ENCODE data around the gene HSDL2.

The HSDL2 gene

DNA sequence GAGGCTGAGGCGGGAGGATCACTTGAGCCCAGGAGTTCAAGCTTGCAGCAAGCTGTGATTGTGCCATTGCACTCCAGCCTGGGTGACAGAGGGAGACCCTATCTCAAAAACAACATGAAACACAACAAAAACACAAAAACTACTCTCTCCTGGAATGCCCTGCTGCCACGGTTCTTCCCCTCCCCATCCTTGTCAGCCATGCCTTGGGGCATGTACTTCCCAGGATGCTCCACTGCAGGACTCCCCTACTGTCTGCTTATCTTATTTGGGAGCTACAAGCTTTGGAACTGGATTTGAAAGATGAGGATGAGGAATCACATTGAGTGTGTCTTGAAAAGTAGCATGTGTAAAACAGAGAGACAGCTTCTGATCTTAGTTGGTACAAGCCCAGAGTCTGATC lies 66.6 kb downstream of the HSDL2 start:
- no peak for DNase-seq (ENCODE audit: low spot score)

DNA sequence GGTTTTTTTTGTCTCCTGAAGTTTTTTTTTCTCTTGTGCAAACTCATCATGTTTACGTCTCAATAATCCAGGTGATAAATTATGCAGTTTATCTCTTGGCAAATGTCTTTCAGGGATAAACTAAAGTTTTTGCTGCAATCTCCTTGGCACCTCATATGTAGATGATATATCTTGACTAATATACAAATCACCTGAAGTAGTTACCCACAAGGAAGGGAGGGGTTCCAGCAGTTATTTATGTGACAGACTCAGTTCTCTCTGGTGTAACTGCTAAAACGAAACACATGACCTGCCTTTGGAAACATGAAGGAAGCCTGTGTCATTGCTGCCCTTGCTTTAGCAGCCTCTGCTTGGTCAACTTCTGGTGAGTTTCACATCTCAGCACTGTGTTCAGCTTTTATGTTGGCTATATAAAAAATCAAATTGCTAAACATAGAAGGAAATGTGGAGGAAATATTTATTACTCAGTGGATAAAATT lies 67.4 kb downstream of the HSDL2 start:
- DNase-seq (ENCODE audit: low spot score) = no peak

DNA sequence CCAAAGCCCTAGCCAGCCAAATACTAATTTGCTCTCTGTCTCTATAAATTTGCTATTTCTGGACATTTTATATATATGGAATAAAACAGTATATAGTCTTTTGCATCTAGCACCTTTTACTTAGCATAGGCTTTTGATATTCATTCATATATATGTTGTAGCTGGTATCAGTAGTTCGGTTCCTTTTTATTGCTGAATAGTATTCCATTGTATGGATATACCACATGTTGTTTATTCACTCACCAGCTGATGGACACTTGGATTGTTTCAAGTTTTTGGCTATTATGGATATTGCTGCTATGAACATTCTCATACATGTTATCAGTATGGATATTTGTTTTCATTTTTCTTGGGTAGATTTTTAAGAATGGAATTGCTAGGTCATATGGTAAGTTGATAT lies 82.9 kb downstream of the HSDL2 start:
- DNase-seq (ENCODE audit: low spot score) = no peak

DNA sequence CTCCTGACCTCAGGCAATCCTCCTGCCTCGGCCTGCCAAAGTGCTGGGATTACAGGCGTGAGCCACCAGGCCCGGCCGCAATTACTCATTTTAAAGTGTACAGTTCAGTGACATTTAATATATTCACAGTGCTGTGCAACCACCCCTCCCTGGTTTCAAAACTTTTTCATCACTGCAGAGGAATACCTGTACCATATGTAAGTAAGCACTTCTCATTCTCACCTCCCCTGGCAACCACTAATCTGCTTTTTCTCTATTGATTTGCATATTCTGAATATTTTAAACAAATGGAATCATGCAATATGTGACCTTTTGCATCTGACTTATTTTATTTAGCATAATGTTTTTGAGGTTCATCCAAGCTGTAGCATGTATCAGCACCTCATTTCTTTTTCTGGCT lies 85.4 kb downstream of the HSDL2 start:
- DNase-seq (ENCODE audit: low spot score) = no peak

DNA sequence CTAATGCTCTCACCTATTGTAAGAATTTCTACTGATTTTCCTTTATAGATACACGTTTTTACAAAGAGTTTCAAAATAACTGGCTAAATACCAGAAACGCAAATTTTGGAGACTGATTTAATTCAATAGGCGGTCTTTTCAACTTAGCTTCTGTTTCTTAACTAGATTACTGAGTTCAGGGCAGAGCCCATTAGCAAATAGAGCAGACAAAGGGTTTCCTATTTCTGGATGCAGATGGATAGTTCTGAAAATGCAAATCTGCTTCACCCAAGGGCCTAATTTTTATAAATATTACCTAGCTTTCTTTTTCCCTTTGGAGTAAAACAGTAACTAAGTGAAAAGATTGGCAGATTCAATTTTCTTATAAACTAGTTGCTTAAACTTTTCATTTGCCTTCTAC lies 93.1 kb downstream of the HSDL2 start:
- DNase-seq (ENCODE audit: low spot score) = no peak

DNA sequence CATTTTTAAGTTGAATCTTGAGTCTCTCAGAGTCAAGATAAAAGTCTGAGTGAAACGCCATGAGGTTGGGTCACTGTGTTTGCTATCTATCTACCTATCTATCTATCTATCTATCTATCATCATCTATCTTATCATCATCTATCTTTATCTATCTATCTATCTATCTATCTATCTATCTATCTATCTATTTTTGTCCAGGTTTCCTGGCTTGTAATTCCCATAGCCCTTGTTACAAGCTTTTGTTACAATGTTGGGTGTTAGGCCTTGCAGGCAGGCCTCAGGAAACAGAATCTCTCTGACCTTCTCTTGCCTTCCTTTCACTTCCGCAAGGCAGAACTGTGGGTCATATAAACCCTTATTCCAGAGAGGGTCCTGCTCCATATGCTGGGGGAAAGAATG lies 94.1 kb downstream of the HSDL2 start:
- DNase-seq (ENCODE audit: low spot score) = no peak

DNA sequence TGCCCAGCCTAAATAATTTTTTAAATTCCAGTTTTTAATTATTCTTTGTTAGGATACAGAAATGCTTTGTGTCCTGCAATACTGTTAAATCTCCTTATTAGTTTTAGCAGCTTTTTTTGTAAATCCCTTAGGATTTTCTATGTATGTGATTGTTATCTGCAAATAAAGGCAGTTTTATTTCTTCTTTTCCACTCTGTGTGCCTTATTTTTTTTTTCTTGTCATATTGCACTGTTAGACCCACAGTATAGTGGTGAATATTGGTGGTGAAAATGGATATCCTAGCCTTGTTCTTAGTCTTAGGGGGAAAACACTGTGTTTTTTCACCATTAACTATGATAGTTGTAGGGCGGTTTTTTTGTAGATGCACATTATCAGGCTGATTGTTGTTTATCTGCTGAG lies 95.4 kb downstream of the HSDL2 start:
- no peak for DNase-seq (ENCODE audit: low spot score)

DNA sequence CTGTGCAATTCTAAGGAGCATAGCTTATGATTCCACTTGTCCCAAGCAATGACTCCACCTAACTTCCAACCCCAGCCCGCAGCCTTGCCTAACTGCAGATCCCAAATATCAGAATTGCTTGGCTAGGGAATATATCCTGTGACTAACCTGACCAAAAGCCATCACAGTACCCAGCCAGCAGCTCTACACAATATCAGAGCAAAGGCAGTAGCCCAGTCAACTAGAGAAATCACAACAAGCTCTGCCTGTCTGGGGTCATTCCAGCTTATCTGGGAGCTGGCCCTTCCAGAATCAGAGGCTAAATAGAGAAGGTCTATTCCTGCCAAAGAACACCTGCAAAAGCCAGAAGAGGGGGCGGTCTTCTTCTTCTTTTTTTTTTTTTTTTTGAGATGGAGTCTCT lies 97.4 kb downstream of the HSDL2 start:
- no peak for DNase-seq (ENCODE audit: low spot score)

DNA sequence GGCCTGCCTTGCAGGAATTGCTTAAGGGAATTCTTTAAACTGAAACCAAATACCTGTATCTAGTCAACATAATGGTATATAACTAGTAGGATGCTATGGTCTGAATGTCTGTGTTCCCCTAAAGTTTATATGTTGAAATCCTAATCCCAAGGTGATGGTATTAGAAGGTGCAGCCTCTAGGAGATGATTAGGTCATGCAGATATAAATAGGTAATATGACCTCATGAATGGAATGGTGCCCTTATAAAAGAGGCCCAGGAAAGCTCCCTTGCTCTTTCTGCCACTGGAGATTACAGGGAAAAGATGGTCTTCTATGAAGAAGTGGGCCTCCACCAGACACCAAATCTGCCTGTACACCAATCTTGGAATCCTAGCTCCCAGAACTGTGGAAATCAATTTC lies 99.3 kb downstream of the HSDL2 start:
- DNase-seq (ENCODE audit: low spot score) = no peak

DNA sequence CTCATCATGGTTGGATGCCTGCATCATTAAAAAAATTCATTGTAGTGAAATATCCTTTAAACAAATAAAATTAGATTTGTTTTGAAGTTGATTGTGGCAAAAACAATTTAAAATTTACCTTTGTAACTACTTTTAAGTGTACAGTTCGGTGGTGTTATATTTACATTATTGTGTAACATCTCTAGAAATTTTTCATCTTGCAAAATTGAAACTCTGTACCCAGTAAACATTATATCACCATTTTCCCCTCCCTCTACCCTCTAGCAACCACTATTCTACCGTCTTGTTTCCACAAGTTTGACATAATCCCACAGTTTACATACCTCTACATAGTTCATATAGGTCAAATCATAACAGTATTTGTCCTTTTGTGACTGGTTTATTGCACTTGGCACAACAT lies 104.7 kb downstream of the HSDL2 start:
- no peak for DNase-seq (ENCODE audit: low spot score)

DNA sequence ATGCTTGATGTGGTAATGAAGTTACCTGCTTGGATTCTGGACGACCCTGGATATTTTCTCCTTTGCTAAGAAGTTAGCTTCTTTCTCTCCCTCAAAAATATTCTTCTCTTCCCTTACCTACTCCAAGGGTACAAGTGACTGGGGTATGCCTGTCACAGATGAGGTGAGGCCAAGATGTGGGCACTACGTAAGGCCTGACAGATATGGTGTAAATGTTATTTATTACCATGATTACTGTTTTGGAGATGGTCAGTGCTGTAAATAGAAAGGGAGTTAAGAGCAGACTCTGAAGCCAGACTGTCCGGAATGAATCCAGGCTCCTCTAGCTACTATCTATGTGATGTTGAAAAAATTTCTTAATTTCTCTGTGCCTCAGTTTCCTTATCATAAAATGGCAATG lies 105.7 kb downstream of the HSDL2 start:
- no peak for DNase-seq (ENCODE audit: low spot score)

DNA sequence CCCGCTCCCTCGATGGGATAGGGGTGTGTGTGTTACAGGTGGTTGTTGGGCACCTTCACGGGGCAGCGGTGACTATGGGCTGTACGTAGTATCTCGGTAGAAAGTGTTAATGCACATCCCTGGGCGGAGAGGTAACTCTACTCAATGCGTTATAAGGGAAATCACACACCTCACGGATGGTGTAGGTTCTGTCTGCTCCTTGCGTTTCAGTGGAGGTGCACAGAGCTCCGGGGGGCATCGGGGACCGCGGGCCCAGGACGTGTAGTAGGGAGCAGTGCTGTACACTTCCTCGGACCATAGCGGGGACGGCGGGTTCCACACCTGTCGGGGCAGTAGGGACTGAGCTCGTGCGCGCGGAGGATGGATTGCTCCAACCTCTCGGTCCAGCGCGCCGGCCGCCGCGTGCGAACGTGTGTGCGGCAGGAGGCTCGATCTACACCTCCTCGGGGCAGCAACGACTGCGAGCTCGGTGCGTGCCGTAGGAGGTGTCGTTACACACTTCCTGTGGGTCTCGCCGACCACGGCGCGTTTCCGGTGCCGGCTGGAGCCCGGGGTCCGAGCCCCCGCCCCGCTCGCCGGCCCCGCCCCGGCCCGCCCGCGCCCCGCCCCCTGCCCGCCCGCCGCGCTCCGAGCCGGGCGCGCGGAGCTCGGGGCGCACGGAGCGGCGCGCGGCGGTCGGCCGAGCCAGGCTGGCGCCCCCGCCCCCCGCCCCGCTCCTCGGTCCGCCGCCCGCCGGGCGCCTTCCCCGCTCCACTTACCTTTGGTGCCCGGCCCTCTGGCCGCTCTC lies 106.5 kb downstream of the HSDL2 start, which contains the start of gene KIAA1958:
TSS of gene KIAA1958 (plus strand) at position 607 of the 787 bp plus-strand sequence. CDS start 87,254 bp downstream, outside the sequence.
- peak; percentile 82 for DNase-seq (ENCODE audit: low spot score)

DNA sequence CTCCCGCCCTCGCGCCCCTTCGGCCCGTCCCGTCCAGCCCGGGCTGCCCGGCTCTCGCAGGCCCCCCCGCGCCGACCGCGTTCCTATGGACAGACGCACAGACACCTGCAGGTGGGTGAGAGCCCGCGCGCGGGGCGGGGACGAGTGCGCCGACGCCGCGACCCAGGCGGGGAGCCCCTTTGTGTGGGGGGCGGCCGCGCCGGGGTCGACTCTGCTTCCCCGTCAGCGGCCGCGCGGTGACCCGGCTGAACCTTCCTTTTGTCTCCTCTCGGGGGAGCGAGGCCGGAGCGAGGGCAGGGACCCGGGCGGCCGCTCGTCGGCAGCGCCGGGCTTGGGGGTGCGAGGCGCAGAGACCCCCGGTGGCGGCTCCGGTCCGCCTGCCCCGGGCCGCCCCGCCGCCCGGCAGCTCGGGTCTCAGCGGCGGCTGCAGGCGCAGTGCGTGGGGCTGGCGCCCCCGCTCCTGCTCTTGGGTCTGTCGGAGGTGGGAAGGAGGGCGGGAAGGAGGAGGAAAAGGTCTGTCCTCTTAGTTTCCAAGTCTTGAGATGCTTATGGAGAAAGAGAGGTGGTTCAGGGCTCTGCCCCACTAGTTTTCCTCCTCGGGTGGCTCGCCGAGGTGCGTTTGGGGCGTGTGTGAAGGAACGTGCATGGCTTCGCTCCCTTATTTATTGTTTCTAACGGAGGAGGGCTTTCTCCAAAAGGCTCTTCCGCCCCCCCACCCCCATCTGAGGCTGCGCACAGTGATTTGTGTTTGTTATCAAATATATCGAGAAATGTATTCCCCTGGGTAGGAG lies 107.3 kb downstream of the HSDL2 start:
- peak; percentile 83 for DNase-seq (ENCODE audit: low spot score)

DNA sequence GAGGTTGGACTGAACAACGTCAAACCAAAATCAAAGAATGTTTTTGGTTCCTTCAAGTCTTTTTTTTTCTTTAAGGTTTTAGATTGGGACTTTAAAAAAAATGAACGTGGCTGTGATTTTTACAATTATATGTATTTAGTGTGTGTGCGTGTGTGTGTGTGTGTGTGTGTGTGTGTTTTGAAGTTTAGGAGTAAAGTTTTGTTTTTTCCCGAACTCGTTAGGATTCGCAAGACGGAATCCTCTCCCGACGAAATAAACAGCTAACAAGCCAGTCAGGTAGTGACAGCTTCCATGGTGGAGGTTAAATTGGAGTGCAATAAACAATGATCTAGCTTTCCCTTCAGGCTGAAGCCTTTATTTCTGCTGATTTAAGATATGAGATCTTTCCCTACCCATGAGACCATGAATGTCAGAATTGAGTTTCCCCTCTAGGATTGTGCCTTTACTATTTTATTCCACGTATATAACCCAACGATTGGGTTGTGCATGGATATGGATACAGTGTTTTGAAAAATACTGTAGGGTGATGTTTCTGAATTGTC lies 108.0 kb downstream of the HSDL2 start:
- no peak for DNase-seq (ENCODE audit: low spot score)

DNA sequence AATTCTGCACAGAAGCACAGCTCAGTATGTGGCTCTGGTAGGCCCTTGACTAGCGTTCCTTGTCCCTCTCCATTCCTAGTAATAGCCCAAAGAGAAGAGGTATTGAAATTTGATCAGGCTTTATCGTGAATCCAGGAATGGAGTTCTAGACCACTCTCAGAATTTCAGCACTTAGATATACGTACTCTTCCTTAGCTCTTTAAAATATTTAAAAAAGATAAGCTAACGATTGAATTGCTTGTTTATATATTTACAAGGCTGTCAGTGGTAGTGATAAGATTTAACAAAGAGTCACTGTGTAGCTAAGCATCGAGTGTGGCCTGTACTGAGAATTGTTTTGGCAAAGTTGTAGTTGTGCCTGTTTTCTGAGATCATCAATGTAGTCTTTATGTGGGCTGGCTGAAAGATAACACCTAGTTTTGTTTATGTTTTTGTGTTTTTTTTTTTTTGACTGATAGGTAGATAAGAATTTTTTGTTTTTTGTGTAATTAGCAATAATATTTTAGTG lies 109.2 kb downstream of the HSDL2 start:
- no peak for DNase-seq (ENCODE audit: low spot score)

DNA sequence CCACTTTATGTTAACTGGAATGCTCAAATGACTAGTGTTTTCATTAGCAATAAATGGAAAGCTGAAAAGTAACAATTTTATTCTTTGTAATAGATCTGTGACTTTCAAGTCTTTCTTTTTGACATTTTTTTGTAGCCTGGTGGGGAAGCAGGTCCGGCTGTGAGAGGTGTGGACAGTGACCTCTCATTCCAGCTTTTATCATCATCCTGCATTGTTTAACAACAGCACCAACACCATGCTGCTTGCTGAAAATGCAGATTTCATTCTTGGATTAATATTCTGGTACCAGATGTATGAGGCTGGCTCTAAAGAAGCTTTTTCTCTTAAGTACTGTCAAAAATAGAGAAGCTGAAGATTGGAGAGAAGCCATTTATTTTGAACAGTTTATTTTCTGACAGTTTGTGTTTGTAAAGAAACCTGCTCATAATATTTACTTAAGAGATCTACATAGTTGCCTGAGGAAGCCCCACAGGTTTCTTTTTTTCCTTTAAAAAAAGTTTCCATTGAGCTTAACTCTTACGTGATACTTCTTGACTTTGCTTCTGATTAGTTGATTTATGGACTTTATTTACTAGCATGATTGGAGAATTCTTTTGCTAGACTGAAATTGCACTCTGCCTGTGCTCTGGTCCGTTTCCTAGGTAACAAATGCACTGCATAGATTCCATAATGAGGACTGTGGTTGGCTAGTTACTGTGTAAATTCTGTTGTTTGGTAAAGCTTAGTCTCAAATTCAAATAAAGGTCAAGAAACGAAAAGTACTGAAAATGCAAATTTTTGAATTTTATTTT lies 110.2 kb downstream of the HSDL2 start:
- DNase-seq (ENCODE audit: low spot score) = no peak

DNA sequence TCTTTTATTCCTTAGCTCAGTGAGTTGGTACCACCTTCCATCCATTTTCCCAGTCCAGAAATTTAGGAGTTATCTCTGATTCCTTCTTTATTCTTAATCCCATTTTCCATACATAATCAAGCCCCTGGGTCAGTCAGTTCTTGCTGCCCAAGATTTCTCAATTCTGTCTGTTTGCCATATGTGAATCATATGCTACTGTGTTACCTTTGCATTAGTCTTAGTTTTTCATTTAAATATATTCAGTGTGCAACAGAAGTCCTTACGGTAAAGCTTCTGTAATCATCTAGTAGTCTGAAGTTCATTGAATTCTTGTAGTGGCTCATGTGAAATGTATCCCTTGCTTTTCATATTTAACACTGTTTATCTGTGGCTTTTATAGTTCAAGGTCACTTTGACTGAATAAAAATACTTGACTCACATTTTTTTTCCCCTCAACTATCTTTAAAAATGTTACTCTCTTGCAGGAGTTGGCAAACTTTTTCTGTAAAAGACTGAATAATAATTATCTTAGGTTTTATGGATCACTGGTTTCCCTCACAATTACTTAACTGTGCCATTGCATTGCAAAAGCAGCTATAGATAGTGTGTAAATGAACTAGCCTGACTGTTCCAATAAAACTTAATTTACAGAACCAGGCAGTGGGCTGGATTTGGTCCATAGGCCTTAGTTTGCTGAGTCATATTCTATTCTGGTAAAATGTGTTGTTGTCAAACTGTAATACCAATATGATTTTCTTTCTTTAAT lies 113.7 kb downstream of the HSDL2 start:
- no peak for DNase-seq (ENCODE audit: low spot score)

DNA sequence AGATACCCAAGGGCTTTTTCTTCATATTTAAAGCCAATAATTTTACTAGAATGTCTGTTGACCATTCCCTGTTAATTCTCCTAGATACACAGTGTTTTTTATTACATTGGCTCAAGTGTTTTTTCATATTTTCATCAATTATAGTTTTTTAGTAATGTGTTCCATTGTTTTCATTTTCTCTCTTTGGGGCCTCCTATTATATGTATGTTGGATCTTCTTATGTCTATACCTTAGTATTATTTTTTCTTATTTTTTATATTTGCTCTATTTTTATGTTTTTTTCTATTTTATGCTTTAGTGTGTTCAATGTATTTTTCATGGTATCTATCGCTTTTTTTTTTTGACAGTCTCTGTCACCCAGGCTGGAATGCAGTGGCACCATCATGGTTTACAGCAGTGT lies 114.2 kb downstream of the HSDL2 start:
- DNase-seq (ENCODE audit: low spot score) = no peak

DNA sequence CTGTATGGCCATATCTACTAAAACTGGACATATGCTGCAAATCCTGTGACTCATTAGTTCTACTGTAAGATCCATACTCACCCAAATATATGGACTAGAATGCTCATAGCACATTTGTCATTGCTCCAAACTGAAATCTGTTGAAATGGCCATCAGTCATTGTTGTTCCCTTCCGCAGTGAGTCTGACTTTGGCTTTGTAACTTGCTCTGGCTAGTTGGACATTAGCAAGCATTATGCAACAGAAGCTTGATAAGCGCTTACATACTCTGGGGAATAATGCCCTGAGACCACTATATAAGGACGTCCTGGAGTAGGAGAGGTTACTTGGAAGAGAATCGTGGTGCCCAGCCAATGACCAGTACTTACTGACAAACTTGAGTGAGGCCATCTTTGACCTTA lies 115.7 kb downstream of the HSDL2 start:
- no peak for DNase-seq (ENCODE audit: low spot score)

DNA sequence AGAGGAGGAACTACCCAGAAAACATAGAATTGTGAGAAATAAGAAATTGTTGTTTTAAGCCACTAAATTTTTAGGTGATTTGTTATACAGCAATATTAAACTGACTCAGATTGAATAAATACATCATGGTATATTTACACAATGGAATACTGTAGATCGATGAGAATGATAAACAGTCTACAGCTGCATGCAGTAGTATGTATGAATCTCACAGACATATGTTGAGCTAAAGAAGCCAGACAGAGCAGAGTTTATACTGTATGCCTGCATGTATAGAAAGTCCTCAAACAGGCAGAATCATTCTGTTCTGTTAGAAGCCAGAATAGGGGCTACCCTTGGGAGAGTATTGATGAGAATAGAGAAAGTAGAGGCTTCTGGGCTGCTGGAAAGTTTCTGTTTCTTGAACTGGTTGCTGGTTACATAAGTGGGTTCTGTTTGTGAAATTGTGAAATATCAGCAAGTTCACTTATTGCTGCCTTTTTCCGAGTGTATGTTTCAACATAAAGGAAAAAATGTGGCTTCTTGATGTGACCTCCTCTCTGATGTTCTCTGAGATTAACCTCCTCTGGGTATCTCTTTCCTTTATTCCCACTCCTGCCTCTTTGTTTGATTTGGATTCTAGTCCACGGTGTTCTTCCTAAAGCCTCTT lies 116.3 kb downstream of the HSDL2 start:
- DNase-seq (ENCODE audit: low spot score) = no peak

DNA sequence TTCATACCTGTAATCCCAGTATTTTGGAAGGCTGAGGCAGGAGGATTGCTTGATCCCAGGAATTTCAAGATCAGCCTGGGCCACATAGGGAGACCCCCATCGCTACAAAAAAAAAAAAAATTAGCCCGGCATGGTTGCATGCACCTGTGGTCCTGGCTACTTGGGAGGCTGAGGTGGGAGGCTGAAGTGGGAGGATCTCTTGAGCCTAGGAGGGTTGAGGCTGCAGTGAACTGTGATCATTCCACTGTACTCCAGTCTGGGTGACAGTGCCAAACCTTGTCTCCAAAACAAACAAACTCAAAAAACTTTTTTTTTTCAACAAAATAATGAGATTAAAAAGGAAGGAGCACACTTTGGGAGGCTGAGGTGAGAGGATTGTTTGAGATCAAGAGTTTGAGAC lies 120.9 kb downstream of the HSDL2 start:
- DNase-seq (ENCODE audit: low spot score) = no peak
